Esophagus squamous epithelium (tissue), 4 donors: ENCODE measurements around the gene MICA.

ENCODE experiments used
- CTCF ChIP-seq, 6 experiments: fragments of 450-650 bp in 4 of 6; fragments of 200-600 bp in 2 of 6; sonication (generic) in 2 of 6; IDR thresholded peaks; one replicate each; pipeline ENCODE4 v1.5.1; 2016 to 2019; ENCODE audit warnings: antibody characterized with exemption in 6 of 6, mild to moderate bottlenecking in 4 of 6, moderate library complexity in 4 of 6
- POLR2A ChIP-seq, 4 donors: fragments of 450-650 bp; IDR thresholded peaks; one replicate each; pipeline ENCODE4 v1.6.1; 2017; ENCODE audit warnings: antibody characterized with exemption in 4 of 4, mild to moderate bottlenecking in 4 of 4, moderate library complexity in 3 of 4

DNA sequence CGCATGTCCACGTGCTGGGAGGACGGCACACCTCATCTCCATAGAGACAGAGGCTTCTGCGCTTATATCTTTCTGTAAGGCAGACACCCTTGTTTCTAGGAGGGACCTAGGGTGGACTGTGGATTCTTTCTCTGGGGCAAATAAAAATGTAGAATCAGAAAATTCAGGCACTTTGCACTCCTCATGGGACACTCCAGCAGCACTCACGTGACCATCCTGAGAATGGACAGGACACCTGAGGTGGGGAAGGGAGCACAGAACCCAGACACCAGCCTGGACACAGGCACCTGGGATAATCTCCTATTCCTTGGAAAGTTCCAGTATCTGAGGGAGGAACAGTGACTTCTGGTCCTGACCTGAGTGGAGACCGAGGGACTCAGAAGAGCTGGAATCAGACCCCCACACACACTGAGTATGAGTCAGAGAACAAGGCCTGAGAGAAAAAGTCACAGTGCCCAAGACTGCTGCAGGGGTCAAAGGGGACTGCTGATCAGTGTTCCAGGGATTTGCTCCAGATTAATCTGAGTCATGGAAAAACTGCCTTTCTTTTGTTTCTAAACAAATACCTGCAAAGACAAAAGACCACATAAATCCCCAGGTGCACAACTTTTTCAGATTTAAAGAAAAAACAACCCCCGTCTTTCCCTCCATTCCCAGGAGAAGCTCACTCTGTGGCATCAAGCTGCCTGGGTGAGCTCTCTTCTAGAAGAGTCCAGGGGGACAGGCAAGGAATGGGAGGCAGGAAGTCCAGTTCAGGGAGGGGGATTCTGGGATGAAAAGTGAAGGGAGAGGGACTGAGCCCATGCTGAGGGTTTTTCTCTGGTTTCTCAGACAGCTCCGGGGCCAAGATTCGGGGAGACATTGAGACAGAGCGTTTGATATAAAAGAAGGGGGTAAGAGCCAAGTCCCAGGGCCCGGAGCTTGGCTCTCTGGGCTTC is 58.9 kb downstream of the MICA start:
- TF ChIP-seq CTCF (IDR thresholded peaks at IDR 0.05) (no peak), POLR2A (IDR thresholded peaks at IDR 0.05) (no peak)
